Muscle layer of colon (tissue), 2 donors: ENCODE results near the gene WASF2.
"Not testable (repeated sequence)": the region's sequence is repeated elsewhere in the genome, so short reads cannot be mapped to it uniquely, and the experiment has no call there.

Experiments
- H3K27ac ChIP-seq: one replicate; pipeline ENCODE4 v1.7.0; 2013; ENCODE audit warnings: low read depth, mild to moderate bottlenecking, low read length, moderate library complexity
- H3K27me3 ChIP-seq, 2 donors: one replicate each; pipeline ENCODE4 v1.7.0; 2013; ENCODE audit warnings: low read length in 2 of 2, mild to moderate bottlenecking in 2 of 2; ENCODE audit not compliant: insufficient read depth in 2 of 2, control insufficient read depth in 1 of 2
- H3K36me3 ChIP-seq: one replicate; pipeline ENCODE4 v1.7.0; 2013; ENCODE audit warnings: mild to moderate bottlenecking, low read length; ENCODE audit not compliant: insufficient read depth
- H3K4me1 ChIP-seq: one replicate; pipeline ENCODE4 v1.7.0; 2013; ENCODE audit warnings: mild to moderate bottlenecking, low read length; ENCODE audit not compliant: insufficient read depth
- H3K4me3 ChIP-seq, 2 donors: one replicate each; pipeline ENCODE4 v1.7.0; 2013; ENCODE audit warnings: low read length in 2 of 2, low read depth in 1 of 2, mild to moderate bottlenecking in 1 of 2, moderate library complexity in 1 of 2
- H3K9ac ChIP-seq: one replicate; pipeline ENCODE4 v1.7.0; 2013; ENCODE audit warnings: low read length
- H3K9me3 ChIP-seq: one replicate; pipeline ENCODE4 v1.7.0; 2013; ENCODE audit warnings: mild to moderate bottlenecking, low read length
- donor health status: abdominal sarcoma.
- donor health status: Adenocarcinoma of cecum.

The WASF2 gene

GRCh38 chr1:27423709-27424108 lies 66.3 kb downstream of the WASF2 start:
- H3K27ac ChIP-seq: no peak overlapping the region

GRCh38 chr1:27418326-27419185 lies 71.4 kb downstream of the WASF2 start:
- Histone ChIP-seq H3K27me3 (no peaks in the 10 kb centered on the region), H3K9me3 (no peaks in the 10 kb centered on the region), H3K4me1 (peaks cover 38% of the 10 kb centered on the region), H3K4me3 (no peak overlapping the region), H3K27ac (peak overlapping the region; percentile 77), H3K36me3 (peaks cover 40% of the 10 kb centered on the region), H3K9ac (peak overlapping the region; percentile 42)

More at GRCh38 chr1:27423709-27424108, 66.3 kb downstream of the WASF2 start:
- Histone ChIP-seq H3K4me3 (no peak overlapping the region), H3K27me3 (no peaks in the 10 kb centered on the region), H3K9ac (no peak overlapping the region), H3K9me3 (no peaks in the 10 kb centered on the region), H3K4me1 (peaks cover 24% of the 10 kb centered on the region), H3K36me3 (peaks cover 15% of the 10 kb centered on the region)

GRCh38 chr1:27417713-27418112 lies 72.3 kb downstream of the WASF2 start:
- Histone ChIP-seq H3K27me3 (no peaks in the 10 kb centered on the region), H3K9me3 (no peaks in the 10 kb centered on the region), H3K36me3 (peaks cover 48% of the 10 kb centered on the region), H3K27ac (peak overlapping the region; percentile 77), H3K4me3 (no peak overlapping the region), H3K9ac (peak overlapping the region; percentile 42), H3K4me1 (peaks cover 38% of the 10 kb centered on the region)

DNA sequence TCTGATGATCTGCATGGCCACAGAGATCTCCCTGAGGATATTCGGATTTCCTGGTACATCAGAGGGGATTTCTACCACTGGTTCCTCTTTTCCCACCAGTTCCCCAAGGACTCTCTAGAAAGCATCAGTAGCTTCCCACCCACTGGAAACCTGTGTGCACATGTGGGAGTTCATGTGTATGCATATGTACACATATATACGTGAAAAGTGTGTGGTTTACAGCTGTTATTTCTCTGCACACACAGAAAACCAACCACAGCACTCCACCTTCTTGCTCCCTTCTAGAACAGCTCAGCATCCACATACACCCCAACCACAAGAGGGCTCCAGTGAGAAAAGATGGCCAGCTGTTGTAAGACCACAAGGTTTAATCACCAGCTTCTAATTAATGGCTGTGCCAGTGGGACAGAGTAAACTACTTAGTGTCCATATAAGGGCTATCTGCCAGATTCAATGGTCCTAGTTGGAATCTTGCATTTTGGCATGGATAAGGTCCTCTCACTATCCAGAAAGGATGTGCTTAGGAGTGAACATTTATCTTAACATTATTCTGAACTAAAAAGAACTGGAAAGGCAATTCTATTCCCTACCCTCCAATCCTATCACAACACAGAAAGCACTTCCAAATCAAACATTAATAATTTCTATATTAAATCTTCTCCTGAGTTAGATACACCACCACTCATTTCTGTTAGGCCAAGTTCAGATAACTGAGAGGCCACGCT lies 73.4 kb downstream of the WASF2 start:
- Histone ChIP-seq H3K9ac (peak overlapping the region; percentile 4), H3K36me3 (peaks cover 58% of the 10 kb centered on the region), H3K27ac (peak overlapping the region; percentile 77), H3K4me3 (no peak overlapping the region), H3K27me3 (no peaks in the 10 kb centered on the region), H3K9me3 (no peaks in the 10 kb centered on the region), H3K4me1 (peaks cover 38% of the 10 kb centered on the region)

DNA sequence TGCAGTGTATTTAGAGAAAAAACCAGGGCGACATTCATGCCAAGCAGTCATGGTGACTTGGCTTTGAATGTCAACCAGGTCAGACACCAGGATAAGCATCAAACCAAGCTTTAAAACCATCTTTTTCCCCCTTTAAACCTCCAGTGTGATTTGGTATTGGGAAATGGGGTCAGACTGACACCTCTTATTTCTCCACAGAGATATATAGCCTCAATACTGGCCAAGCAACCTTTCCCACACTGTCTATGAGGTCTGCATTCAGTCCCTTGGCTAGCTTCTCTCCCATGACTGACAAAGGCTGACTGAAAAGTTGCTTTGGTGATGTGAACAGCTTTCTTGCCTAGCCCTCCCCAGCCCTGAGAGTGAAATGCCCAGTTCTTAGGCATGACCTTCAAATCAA lies 75.9 kb downstream of the WASF2 start:
- peaks cover 80% of the 10 kb centered on the region for H3K36me3 ChIP-seq
- H3K9me3 ChIP-seq: no peaks in the 10 kb centered on the region
- H3K4me3 ChIP-seq: no peak overlapping the region
- no peak overlapping the region for H3K27ac ChIP-seq
- no peak overlapping the region for H3K9ac ChIP-seq
- no peaks in the 10 kb centered on the region for H3K27me3 ChIP-seq
- H3K4me1 ChIP-seq: peaks cover 32% of the 10 kb centered on the region

DNA sequence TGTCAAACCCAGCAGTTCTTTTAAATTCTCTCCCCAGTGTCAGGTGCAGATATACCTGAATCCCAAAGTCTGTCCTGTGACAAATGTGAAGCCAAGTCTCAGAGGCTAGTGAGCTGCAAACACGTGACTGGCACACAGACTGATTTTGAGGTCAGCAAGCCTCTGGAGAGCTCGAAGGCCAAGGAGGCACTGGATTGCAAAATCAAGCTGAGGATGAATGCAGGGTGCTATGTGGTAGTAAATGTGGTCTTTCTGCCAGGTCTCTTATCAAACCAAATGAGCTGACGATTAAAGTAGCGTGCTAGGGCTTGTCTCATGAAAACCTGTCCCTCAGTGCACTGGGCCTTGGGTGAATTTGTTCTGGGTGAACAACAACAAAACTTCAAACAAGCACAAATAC lies 77.0 kb downstream of the WASF2 start:
- H3K27ac ChIP-seq: no peak overlapping the region

DNA sequence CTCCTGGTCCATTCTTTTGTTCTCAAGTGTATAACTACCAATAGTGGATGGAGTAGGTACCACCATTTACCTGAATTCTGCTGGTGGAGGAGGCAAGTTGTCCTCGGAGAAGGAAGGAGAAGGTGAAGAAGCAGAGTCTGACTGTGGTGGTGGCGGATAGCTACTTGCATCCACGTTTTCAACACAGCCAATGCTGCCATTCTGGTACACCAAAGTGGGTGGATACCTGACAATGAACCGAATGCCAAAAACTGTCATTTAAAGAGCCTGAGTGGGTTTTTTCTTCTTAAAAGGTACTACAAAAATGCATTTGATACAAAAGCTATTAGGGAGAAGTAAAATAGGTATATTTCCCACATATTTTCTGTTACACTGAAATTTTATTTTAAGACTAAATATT lies 77.5 kb downstream of the WASF2 start:
- Histone ChIP-seq H3K27ac (no peak overlapping the region), H3K9ac (no peak overlapping the region), H3K9me3 (no peaks in the 10 kb centered on the region), H3K4me1 (peaks cover 16% of the 10 kb centered on the region), H3K4me3 (no peak overlapping the region), H3K36me3 (peaks cover 91% of the 10 kb centered on the region), H3K27me3 (no peaks in the 10 kb centered on the region)

More for the DNA sequence above, 77.0 kb downstream of the WASF2 start:
- no peak overlapping the region for H3K4me3 ChIP-seq
- peaks cover 89% of the 10 kb centered on the region for H3K36me3 ChIP-seq
- peaks cover 21% of the 10 kb centered on the region for H3K4me1 ChIP-seq
- H3K9ac ChIP-seq: no peak overlapping the region
- H3K27me3 ChIP-seq: no peaks in the 10 kb centered on the region
- no peaks in the 10 kb centered on the region for H3K9me3 ChIP-seq

DNA sequence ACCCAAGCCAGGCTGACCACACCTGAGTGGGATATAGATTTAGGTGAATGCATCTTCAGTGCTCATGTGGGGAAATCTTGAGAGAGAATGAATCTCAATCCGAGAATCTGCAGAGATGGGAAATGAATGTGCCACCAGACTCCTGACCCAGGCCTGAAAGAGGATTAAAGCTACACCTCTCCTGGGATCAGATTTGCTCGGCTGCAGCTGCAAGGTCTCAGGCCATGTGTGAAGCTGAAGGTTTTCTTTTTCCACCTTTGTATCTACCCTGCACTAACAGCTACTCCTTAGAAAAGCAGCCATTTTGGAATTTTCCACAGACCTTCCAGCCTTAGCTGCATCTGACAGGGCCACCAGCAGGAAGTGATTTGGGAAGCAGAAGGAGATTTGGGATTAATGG lies 79.3 kb downstream of the WASF2 start:
- Histone ChIP-seq H3K27me3 (no peaks in the 10 kb centered on the region), H3K4me1 (peaks cover 7% of the 10 kb centered on the region), H3K4me3 (no peak overlapping the region), H3K9me3 (no peaks in the 10 kb centered on the region), H3K9ac (no peak overlapping the region), H3K27ac (no peak overlapping the region), H3K36me3 (peaks cover 85% of the 10 kb centered on the region)

- no peak overlapping the region for H3K9ac ChIP-seq
- no peak overlapping the region for H3K27ac ChIP-seq
- no peak overlapping the region for H3K4me3 ChIP-seq
- H3K27me3 ChIP-seq: no peaks in the 10 kb centered on the region
- peaks cover 17% of the 10 kb centered on the region for H3K4me1 ChIP-seq
- H3K36me3 ChIP-seq: peaks cover 75% of the 10 kb centered on the region
- no peaks in the 10 kb centered on the region for H3K9me3 ChIP-seq
These were observed 80.3 kb downstream of the WASF2 start for GRCh38 chr1:27409669-27410068.

GRCh38 chr1:27408151-27408550 lies 81.8 kb downstream of the WASF2 start:
- H3K4me1 ChIP-seq: peaks cover 32% of the 10 kb centered on the region
- no peaks in the 10 kb centered on the region for H3K27me3 ChIP-seq
- H3K9ac ChIP-seq: no peak overlapping the region
- no peak overlapping the region for H3K4me3 ChIP-seq
- H3K36me3 ChIP-seq: peaks cover 60% of the 10 kb centered on the region
- H3K27ac ChIP-seq: no peak overlapping the region
- H3K9me3 ChIP-seq: no peaks in the 10 kb centered on the region

DNA sequence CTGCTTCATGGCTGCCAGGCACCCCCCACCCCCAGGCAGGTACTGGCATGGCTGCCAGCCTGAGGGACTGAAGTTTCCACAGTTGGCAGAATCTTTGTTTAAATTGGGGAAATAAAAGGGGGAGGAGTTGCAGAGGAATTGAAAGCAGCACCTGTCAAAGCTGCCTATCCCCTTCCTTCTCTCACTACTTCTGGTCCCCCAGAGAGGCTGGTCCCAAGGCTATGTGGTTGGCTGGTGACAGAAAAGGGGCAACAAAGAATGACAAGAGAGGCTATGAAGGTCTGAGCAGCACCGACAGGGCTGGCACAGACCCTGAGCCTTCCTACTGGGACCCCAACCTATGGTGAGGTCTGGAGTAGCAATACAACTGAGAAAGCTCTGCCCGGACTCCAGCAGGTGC lies 83.2 kb downstream of the WASF2 start:
- H3K27ac ChIP-seq, H3K9ac ChIP-seq: not testable (repeated sequence)
- H3K36me3 ChIP-seq: peaks cover 46% of the 10 kb centered on the region

More for the DNA sequence above, 83.2 kb downstream of the WASF2 start:
- peaks cover 45% of the 10 kb centered on the region for H3K4me1 ChIP-seq
- not testable (repeated sequence) for H3K4me3 ChIP-seq, H3K27me3 ChIP-seq, H3K9me3 ChIP-seq
